MCF 10A (cell line): ENCODE data around the gene CEP85L. TPM values are rescaled to one million over a fixed set of nuclear protein-coding genes. Genes with fewer than 3 reads are reported as not detected.

Experiments used
- BruUV-seq: library from RNA; stranded (reverse); fragments of 400-500 nt; replicated peaks from 2 replicates; lab custom pipeline; 2021; lab: Mats Ljungman, UMichigan
- CTCF ChIA-PET: fragments of 300-600 bp; sonication (Branson Sonifier 250); formaldehyde crosslinking; extraction: SDS; loops from one replicate; lab custom pipeline; 2021; ENCODE audit warnings: antibody characterized with exemption, inconsistent platforms; lab: Yijun Ruan, JAX
- POLR2A ChIA-PET: fragments of 300-600, 350-650 bp; sonication (Branson Sonifier 250); formaldehyde crosslinking; extraction: SDS; loops from one replicate; lab custom pipeline; 2020; ENCODE audit warnings: antibody characterized with exemption, inconsistent platforms; lab: Yijun Ruan, JAX
- DNase-seq: peaks from one replicate; pipeline ENCODE4 v3.0.0-alpha.2; 2018; ENCODE audit not compliant: unreplicated experiment
- H3K27ac Mint-ChIP-seq: one replicate; pipeline ENCODE4 v1.8.0; 2022; ENCODE audit warnings: mild to moderate bottlenecking, low read depth, mixed read lengths; ENCODE audit not compliant: unreplicated experiment
- H3K27me3 Mint-ChIP-seq: one replicate; pipeline ENCODE4 v1.8.0; 2022; ENCODE audit warnings: mixed read lengths; ENCODE audit not compliant: insufficient read depth, unreplicated experiment
- H3K36me3 Mint-ChIP-seq: one replicate; pipeline ENCODE4 v1.8.0; 2022; ENCODE audit warnings: mild to moderate bottlenecking, moderate library complexity, mixed read lengths; ENCODE audit not compliant: insufficient read depth, unreplicated experiment
- H3K4me1 Mint-ChIP-seq: one replicate; pipeline ENCODE4 v1.8.0; 2022; ENCODE audit warnings: mixed read lengths; ENCODE audit not compliant: insufficient read depth, unreplicated experiment
- H3K4me3 Mint-ChIP-seq: one replicate; pipeline ENCODE4 v1.8.0; 2022; ENCODE audit warnings: mild to moderate bottlenecking, moderate library complexity, mixed read lengths; ENCODE audit not compliant: unreplicated experiment
- H3K9me3 Mint-ChIP-seq: one replicate; pipeline ENCODE4 v1.8.0; 2022; ENCODE audit warnings: mixed read lengths; ENCODE audit not compliant: unreplicated experiment
- CTCF ChIP-seq: fragments of 200-600 bp; IDR thresholded peaks from one replicate; pipeline ENCODE4 v1.8.0; 2022; ENCODE audit warnings: antibody characterized with exemption, mild to moderate bottlenecking; ENCODE audit not compliant: unreplicated experiment
- intact Hi-C: fragments of 100-400 bp; cut with micrococcal nuclease; formaldehyde crosslinking; loops from 2 replicates; pipeline ENCODE4 v1.14.1; 2022
- total RNA-seq: library from RNA; stranded (reverse); gene quantifications from 2 replicates; pipeline ENCODE4 v1.2.3, GENCODE V29; 2022

Gene CEP85L
- total RNA-seq, 1 experiment from 2014 or later, result 8.4 TPM

GRCh38 chr6:118548136-118548535 lies 103.3 kb downstream of the CEP85L start, which contains the start of gene PLN:
Gene PLN, plus strand, starts transcription at chr6:118548296. Its CDS starts 10,626 bp downstream, at chr6:118558922.
- intact Hi-C loops, result no loop called here
- H3K4me3 Mint-ChIP-seq, result no peak within 1 kb of the TSS
- H3K36me3 Mint-ChIP-seq, result peaks cover 6% of the 10 kb centered on the region
- H3K4me1 Mint-ChIP-seq, result peaks cover 12% of the 10 kb centered on the region
- ChIA-PET CTCF (interaction anchor here (0.7 to 1.0 kb wide), 4 partner anchors 47 to 707 kb away, joined by 3 to 5 read pairs (median 4); no protein-coding TSS in a partner anchor), POLR2A (interaction anchor here (0.6 to 0.7 kb wide), 3 partner anchors 14 to 567 kb away, joined by 3 read pairs; no protein-coding TSS in a partner anchor)
- no peaks in the 10 kb centered on the region for H3K27me3 Mint-ChIP-seq
- H3K27ac Mint-ChIP-seq, result no peak within 1 kb of the TSS
- no peaks in the 10 kb centered on the region for H3K9me3 Mint-ChIP-seq
- no TSS peak for BruUV-seq
- no peak for DNase-seq
- TF ChIP-seq CTCF, result no peak

GRCh38 chr6:118546880-118547218 lies 104.5 kb downstream of the CEP85L start:
- BruUV-seq, result no TSS peak

GRCh38 chr6:118546164-118546879 lies 105.1 kb downstream of the CEP85L start:
- no peaks in the 10 kb centered on the region for H3K27me3 Mint-ChIP-seq
- intact Hi-C loops, result no loop called here
- no peak for DNase-seq
- TF ChIP-seq CTCF, result no peak
- POLR2A ChIA-PET, result no interaction called here
- no TSS peak for BruUV-seq
- H3K36me3 Mint-ChIP-seq, result peaks cover 6% of the 10 kb centered on the region
- CTCF ChIA-PET, result interaction anchor here (0.6 to 1.6 kb wide), 3 partner anchors 9 to 260 kb away, joined by 4 to 6 read pairs (median 4); no protein-coding TSS in a partner anchor
- no peak overlapping the region for H3K4me3 Mint-ChIP-seq
- no peaks in the 10 kb centered on the region for H3K9me3 Mint-ChIP-seq
- H3K27ac Mint-ChIP-seq, result no peak overlapping the region
- H3K4me1 Mint-ChIP-seq, result peaks cover 12% of the 10 kb centered on the region

More at GRCh38 chr6:118546880-118547218, 104.5 kb downstream of the CEP85L start:
- no peak overlapping the region for H3K4me3 Mint-ChIP-seq
- ChIA-PET POLR2A (no interaction called here), CTCF (interaction anchor here (1.1 kb wide), 1 partner anchor 260 kb away, joined by 6 read pairs; no protein-coding TSS in a partner anchor)
- no peak overlapping the region for H3K27ac Mint-ChIP-seq
- peaks cover 12% of the 10 kb centered on the region for H3K4me1 Mint-ChIP-seq
- H3K27me3 Mint-ChIP-seq, result no peaks in the 10 kb centered on the region
- H3K9me3 Mint-ChIP-seq, result no peaks in the 10 kb centered on the region
- intact Hi-C loops, result no loop called here
- no peak for DNase-seq
- peaks cover 6% of the 10 kb centered on the region for H3K36me3 Mint-ChIP-seq
- no peak for TF ChIP-seq CTCF

GRCh38 chr6:118544105-118544504 lies 107.3 kb downstream of the CEP85L start:
- H3K27ac Mint-ChIP-seq, result no peak overlapping the region
- CTCF ChIA-PET, result interaction anchor here (0.9 to 1.7 kb wide), 2 partner anchors 12 to 260 kb away, joined by 4 read pairs; no protein-coding TSS in a partner anchor

More at GRCh38 chr6:118544105-118544504, 107.3 kb downstream of the CEP85L start:
- H3K27me3 Mint-ChIP-seq, result no peaks in the 10 kb centered on the region
- no TSS peak for BruUV-seq
- no peaks in the 10 kb centered on the region for H3K36me3 Mint-ChIP-seq
- DNase-seq, result no peak
- peaks cover 6% of the 10 kb centered on the region for H3K4me1 Mint-ChIP-seq
- no peaks in the 10 kb centered on the region for H3K9me3 Mint-ChIP-seq
- H3K4me3 Mint-ChIP-seq, result no peak overlapping the region
- POLR2A ChIA-PET, result no interaction called here
- no peak for TF ChIP-seq CTCF
- intact Hi-C loops, result no loop called here
